Spinal cord (tissue), 10 donors: ENCODE measurements around the gene PDE4D. TPM values are rescaled to one million over a fixed set of nuclear protein-coding genes. Genes with fewer than 3 reads are reported as not detected.

ENCODE experiments used
- DNase-seq, 6 donors: peaks; one replicate each; pipeline versions ENCODE4 v3.0.0 to v3.0.0-alpha.2; 2013 to 2015; ENCODE audit warnings: low spot score in 6 of 6, low read depth in 4 of 6
- H3K27ac ChIP-seq: one replicate; pipeline ENCODE4 v1.5.1; 2013; ENCODE audit warnings: low read depth, low read length, control low read depth
- H3K27me3 ChIP-seq: one replicate; pipeline ENCODE4 v1.6.1; 2013; ENCODE audit warnings: low read length; ENCODE audit not compliant: control insufficient read depth, insufficient read depth
- H3K36me3 ChIP-seq: one replicate; pipeline ENCODE4 v1.6.1; 2013; ENCODE audit warnings: low read length; ENCODE audit not compliant: control insufficient read depth, insufficient read depth
- H3K4me1 ChIP-seq: one replicate; pipeline ENCODE4 v1.6.1; 2013; ENCODE audit warnings: low read length; ENCODE audit not compliant: control insufficient read depth, insufficient read depth
- H3K4me3 ChIP-seq: one replicate; pipeline ENCODE4 v1.5.1; 2013; ENCODE audit warnings: low read depth, low read length, control low read depth
- H3K9me3 ChIP-seq: one replicate; pipeline ENCODE4 v1.6.1; 2013; ENCODE audit warnings: low read length; ENCODE audit not compliant: control insufficient read depth, insufficient read depth
- WGBS: methylation state at CpG from one replicate; pipeline ENCODE4 v1.1.5; 2013; ENCODE audit warnings: missing lambda C conversion rate; ENCODE audit not compliant: insufficient coverage; 5-methylcytosine and 5-hydroxymethylcytosine counted together
- polyA plus RNA-seq, 2 donors: library from polyadenylated mRNA; unstranded; fragments of 120-200 nt; gene quantifications; one replicate each; pipeline ENCODE4 v1.2.1, GENCODE V29; 2013; ENCODE audit not compliant: insufficient read length in 2 of 2
- total RNA-seq, 2 donors: library from RNA; depleted of rRNA in 1 of 2; stranded (reverse); fragments of 120-200 nt in 1 of 2; fragments of >200 nt in 1 of 2; gene quantifications; one replicate each; pipeline versions ENCODE4 v1.2.3 to v1.2.4, GENCODE V29; 2013 to 2014
- donor health status: healthy.

PDE4D gene
- total and polyA plus RNA-seq, 4 donors: 16.1 to 84.0 (median 37.0) TPM

- no peak overlapping the region for H3K4me3 ChIP-seq
- no peaks in the 10 kb centered on the region for H3K36me3 ChIP-seq
- no peaks in the 10 kb centered on the region for H3K4me1 ChIP-seq
- no peaks in the 10 kb centered on the region for H3K27me3 ChIP-seq
- no peak for DNase-seq
- no peak overlapping the region for H3K27ac ChIP-seq
- no peaks in the 10 kb centered on the region for H3K9me3 ChIP-seq
- WGBS: 100% methylated on average over 1 of the region's 2 CpGs
Measured at GRCh38 chr5:59254055-59254687, 639.4 kb downstream of the PDE4D start.

- WGBS: no CpG with 5 or more reads among the region's 1 CpG
- no peak for DNase-seq
- no peaks in the 10 kb centered on the region for H3K27me3 ChIP-seq
- H3K36me3 ChIP-seq: no peaks in the 10 kb centered on the region
- no peaks in the 10 kb centered on the region for H3K9me3 ChIP-seq
- no peaks in the 10 kb centered on the region for H3K4me1 ChIP-seq
- H3K4me3 ChIP-seq: no peak overlapping the region
- H3K27ac ChIP-seq: no peak overlapping the region
Measured at GRCh38 chr5:59253625-59254024, 639.9 kb downstream of the PDE4D start.

- Histone ChIP-seq H3K4me3 (no peak overlapping the region), H3K36me3 (no peaks in the 10 kb centered on the region), H3K9me3 (no peaks in the 10 kb centered on the region), H3K4me1 (no peaks in the 10 kb centered on the region), H3K27me3 (no peaks in the 10 kb centered on the region), H3K27ac (no peak overlapping the region)
- WGBS: 67% methylated on average over 1 of the region's 3 CpGs
- no peak for DNase-seq
Measured at GRCh38 chr5:59251627-59252026, 641.9 kb downstream of the PDE4D start.

DNA sequence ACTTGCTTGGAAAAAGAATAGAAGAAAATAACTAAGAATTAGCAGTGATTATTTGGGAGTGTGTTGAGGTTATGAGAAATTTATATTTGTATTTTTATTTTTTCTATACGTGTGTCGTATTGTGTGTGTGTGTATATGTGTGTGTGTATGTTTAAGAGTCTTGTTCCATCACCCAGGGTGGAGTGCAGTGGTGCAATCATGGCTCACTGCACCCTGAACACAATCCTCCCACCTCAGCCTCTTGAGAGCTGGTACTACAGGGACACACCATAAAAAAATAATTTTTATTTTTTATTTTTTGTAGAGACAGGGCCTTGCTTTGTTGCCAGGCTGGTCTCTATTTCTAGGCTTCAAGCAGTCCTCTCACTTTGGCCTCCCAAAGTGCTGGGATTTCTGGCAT lies 643.8 kb downstream of the PDE4D start:
- no peaks in the 10 kb centered on the region for H3K4me1 ChIP-seq
- no peak overlapping the region for H3K4me3 ChIP-seq
- DNase-seq: no peak
- H3K27me3 ChIP-seq: no peaks in the 10 kb centered on the region
- no peaks in the 10 kb centered on the region for H3K9me3 ChIP-seq
- no peak overlapping the region for H3K27ac ChIP-seq
- WGBS: no CpG with 5 or more reads among the region's 2 CpGs
- no peaks in the 10 kb centered on the region for H3K36me3 ChIP-seq

DNA sequence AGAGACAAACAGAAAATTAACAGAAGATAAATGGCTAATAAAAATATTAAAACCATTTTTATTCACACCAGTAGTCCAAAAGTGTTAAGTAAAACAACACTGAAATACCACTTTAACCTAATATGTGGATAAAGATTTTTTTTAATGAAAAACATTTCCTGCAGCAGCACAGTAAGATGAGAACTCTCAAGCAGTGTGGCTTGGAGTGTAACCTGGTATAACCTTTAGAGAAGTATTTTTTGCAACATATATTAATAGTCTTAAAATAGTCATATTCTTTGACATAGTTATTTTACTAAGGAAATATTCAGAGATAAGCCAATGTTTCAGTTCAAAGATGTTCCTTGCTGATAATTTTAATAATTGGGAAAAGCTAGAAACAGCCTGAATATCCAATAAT lies 644.4 kb downstream of the PDE4D start:
- no peak for DNase-seq
- H3K36me3 ChIP-seq: no peaks in the 10 kb centered on the region
- no peak overlapping the region for H3K27ac ChIP-seq
- H3K9me3 ChIP-seq: no peaks in the 10 kb centered on the region
- H3K27me3 ChIP-seq: no peaks in the 10 kb centered on the region
- H3K4me1 ChIP-seq: no peaks in the 10 kb centered on the region
- H3K4me3 ChIP-seq: no peak overlapping the region

GRCh38 chr5:59246882-59247281 lies 646.6 kb downstream of the PDE4D start:
- H3K9me3 ChIP-seq: no peaks in the 10 kb centered on the region
- no peaks in the 10 kb centered on the region for H3K4me1 ChIP-seq
- no peak for DNase-seq
- no peak overlapping the region for H3K27ac ChIP-seq
- no peaks in the 10 kb centered on the region for H3K36me3 ChIP-seq
- H3K27me3 ChIP-seq: no peaks in the 10 kb centered on the region
- H3K4me3 ChIP-seq: no peak overlapping the region

DNA sequence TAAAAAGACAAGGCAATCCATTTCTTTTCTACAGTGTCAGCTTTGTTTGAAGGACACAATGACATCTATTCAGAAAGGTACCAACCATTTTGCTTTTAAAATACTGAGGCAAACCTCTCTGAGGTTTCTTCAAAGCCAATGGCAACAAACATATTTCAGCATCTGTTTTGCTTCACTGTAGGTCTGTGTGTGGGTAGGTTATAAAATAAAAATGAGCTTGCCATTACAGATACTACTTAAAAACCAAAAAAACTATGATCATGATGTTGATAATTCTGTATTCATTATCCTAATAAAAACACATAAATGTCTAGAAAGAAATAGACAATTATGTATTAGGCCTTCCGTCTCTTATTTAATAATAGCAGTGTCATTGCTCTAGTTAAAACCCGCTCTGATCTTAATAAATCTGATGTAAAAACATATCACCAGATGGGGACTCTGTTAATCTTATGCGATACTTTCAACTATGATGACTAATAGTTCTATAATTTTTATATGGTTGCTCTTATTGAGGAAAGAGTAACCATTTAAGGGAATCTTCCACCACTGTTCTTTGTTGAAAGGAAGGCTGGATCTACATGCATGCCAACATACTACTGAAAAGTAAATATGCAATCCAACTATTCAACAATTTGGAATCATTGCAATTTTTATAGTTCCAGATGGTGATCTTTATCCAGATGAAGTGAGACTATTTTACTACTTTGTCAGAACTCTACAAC lies 647.2 kb downstream of the PDE4D start:
- WGBS: no CpG with 5 or more reads among the region's 3 CpGs
- no peaks in the 10 kb centered on the region for H3K27me3 ChIP-seq
- no peak overlapping the region for H3K27ac ChIP-seq
- H3K4me3 ChIP-seq: no peak overlapping the region
- no peaks in the 10 kb centered on the region for H3K36me3 ChIP-seq
- H3K4me1 ChIP-seq: no peaks in the 10 kb centered on the region
- H3K9me3 ChIP-seq: no peaks in the 10 kb centered on the region
- DNase-seq: no peak

GRCh38 chr5:59245198-59245597 lies 648.3 kb downstream of the PDE4D start:
- no CpG with 5 or more reads among the region's 3 CpGs for WGBS
- H3K9me3 ChIP-seq: no peaks in the 10 kb centered on the region
- no peaks in the 10 kb centered on the region for H3K4me1 ChIP-seq
- H3K27me3 ChIP-seq: no peaks in the 10 kb centered on the region
- H3K4me3 ChIP-seq: no peak overlapping the region
- DNase-seq: no peak
- H3K27ac ChIP-seq: no peak overlapping the region
- H3K36me3 ChIP-seq: no peaks in the 10 kb centered on the region

DNA sequence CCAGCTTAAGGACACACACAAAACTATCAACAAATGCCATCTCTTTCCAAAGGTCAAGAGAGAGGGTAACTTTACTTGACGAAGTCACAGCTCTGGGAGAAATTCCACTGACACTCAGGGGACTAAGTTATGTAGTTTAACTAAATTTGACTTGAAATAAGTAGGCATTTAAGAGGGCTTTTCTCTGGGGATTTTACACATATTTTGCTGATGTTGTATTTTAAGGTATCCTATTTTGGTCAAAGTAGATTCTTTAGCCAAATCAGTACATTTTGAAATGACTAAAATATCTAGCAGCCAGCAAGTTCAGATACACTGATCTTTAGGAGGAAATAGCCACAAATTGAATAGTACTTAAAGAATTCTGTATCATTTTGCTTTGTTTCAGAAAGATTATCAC lies 652.0 kb downstream of the PDE4D start:
- no peak overlapping the region for H3K27ac ChIP-seq
- no CpG with 5 or more reads among the region's 1 CpG for WGBS
- H3K36me3 ChIP-seq: no peaks in the 10 kb centered on the region

DNA sequence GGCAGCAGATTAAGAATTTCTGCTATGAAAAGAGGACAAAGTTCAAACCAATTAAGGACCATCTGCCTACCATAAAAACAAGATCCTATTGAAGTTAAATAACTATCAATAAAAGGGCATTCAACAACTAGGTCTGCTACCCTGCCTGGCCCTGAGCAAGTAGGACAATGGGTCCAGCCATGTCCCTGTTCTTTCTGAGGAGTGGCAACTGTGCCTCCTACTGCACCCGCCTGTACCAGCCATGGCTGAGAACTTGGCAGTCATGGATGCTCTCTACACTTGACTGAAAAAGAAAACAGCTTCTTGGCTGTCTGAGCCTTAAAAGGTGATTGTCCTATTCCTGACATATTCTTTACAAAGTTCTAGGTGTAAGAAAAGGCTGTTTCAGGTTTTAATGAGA lies 652.4 kb downstream of the PDE4D start:
- no peaks in the 10 kb centered on the region for H3K9me3 ChIP-seq
- H3K4me3 ChIP-seq: no peak overlapping the region
- WGBS: 40% methylated on average over 1 of the region's 1 CpG
- no peaks in the 10 kb centered on the region for H3K4me1 ChIP-seq
- no peaks in the 10 kb centered on the region for H3K36me3 ChIP-seq
- no peak for DNase-seq
- H3K27ac ChIP-seq: no peak overlapping the region
- H3K27me3 ChIP-seq: no peaks in the 10 kb centered on the region

More for the DNA sequence above, 652.0 kb downstream of the PDE4D start:
- Histone ChIP-seq H3K27me3 (no peaks in the 10 kb centered on the region), H3K4me1 (no peaks in the 10 kb centered on the region), H3K4me3 (no peak overlapping the region), H3K9me3 (no peaks in the 10 kb centered on the region)
- no peak for DNase-seq
